ENCODE results near the gene GNL1.
A peak's percentile ranks its signal among the peaks of the same experiment; 100 is the strongest.

The GNL1 gene, protein sequence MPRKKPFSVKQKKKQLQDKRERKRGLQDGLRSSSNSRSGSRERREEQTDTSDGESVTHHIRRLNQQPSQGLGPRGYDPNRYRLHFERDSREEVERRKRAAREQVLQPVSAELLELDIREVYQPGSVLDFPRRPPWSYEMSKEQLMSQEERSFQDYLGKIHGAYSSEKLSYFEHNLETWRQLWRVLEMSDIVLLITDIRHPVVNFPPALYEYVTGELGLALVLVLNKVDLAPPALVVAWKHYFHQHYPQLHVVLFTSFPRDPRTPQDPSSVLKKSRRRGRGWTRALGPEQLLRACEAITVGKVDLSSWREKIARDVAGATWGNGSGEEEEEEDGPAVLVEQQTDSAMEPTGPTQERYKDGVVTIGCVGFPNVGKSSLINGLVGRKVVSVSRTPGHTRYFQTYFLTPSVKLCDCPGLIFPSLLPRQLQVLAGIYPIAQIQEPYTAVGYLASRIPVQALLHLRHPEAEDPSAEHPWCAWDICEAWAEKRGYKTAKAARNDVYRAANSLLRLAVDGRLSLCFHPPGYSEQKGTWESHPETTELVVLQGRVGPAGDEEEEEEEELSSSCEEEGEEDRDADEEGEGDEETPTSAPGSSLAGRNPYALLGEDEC

DNA sequence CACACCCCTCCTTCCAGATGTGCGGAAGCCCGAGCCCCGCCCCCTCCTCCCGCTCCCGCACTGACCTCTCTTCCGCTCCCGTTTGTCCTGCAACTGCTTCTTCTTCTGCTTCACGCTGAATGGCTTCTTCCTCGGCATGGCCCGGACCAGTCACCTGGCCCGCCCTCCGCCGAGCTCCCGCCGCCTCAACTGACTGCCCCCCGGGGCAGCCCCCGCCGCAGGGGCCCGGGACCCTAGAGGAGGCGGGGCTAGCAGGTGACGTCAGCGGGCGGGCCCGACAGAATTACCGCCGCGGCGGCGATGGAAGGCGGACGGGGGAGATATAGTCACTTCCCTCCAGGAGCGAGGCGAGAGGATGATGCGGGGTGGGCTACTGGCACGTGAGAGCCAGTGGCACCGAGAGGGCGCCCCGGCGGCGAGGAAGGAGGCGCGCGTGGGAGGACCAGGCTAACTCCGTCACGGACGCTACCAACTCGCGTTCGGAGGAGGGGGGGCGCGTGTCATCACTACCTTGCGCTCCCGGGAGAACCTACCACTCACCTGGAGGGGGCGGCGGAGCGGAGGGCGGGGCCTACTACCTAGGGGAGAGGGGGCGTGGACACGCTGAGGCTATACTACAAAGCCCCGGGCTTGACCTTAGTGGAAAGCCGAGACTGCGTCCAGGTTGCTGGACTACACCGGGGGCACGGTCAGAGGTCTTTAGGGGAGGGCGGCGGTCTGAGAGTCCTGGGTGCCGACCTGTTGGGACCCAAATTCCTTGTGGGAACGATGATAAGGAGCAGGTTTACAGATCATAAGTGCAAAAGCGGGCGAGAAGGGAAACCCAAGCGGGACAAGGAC is at the start of gene GNL1:
Gene GNL1 (minus strand): TSS at position 424 of the 840 bp plus-strand sequence. CDS start 286 bp downstream, at position 138.
- DNase-seq: peak; percentile 100

DNA sequence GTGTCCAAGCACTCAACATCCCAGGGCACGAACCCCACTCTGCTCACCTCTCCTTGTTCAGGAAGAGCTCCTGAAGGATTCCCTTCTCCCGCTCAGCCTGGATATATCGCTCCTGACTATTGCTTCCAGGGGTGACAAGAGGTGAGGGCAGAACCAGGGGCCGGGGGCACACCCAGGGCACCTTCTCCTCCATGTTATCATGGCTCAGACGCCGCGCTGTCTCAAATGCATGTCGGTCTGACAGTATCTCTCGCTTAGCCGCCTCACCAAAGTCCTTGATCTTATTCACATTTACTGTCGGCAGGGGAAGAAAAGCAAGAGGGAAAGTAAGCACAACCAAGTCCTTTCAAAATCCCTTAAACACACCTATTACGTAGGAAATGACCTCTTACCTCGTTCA is 47.7 kb upstream of the GNL1 start:
- no peak for DNase-seq

DNA sequence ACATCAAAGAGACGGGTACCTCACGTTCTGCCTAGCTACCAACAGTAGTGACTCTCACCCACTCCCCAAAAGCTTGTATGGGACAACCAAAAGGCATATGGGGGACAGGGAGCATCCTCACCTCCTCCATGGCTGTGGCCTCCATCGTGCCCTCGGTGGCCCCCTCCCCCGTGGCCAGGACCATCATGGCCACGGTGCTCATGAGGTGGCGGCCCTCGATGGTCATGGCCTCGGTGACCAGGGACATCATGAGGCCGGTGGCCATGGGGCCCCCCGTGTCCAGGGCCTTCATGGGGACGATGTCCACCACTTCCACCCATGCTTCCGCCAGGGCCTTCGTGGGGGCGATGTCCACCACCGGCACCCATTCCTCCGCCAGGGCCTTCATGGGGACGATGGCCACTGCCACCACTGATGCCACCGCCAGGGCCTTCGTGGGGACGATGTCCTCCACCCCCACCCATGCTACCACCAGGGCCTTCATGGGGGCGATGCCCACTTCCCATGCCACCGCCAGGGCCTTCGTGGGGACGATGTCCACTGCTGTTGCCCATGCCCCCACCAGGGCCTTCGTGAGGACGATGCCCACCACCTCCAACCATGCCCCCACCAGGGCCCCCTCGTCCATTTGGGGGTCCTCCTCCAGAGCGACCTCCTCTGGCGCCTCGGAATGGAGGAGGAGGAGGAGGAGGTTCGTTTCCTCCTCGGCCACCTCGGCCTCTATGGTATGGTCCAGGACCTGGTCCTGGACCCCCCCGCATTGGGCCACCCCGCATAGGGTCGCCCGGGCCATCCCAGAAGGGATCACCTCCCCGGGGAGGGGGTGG is 45.7 kb upstream of the GNL1 start:
- DNase-seq: no peak

DNA sequence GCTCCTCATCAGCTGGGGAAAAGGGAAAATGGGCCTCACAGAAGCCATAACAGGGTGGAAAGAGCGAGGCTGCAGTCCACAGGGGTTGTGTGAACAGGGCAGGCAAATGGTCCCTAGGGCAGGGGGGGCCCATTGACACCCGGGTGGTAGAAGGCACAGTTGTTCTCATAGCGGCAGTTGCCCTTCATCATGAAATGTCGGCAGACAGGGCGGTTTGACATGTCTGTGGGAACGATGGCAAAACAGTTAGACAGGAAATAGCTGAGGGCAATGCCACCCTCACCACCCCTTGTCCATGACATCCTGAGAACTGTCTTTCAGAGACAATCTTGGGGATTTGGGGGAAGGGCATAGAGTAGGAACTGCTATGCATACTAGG is 45.1 kb upstream of the GNL1 start:
- no peak for DNase-seq

DNA sequence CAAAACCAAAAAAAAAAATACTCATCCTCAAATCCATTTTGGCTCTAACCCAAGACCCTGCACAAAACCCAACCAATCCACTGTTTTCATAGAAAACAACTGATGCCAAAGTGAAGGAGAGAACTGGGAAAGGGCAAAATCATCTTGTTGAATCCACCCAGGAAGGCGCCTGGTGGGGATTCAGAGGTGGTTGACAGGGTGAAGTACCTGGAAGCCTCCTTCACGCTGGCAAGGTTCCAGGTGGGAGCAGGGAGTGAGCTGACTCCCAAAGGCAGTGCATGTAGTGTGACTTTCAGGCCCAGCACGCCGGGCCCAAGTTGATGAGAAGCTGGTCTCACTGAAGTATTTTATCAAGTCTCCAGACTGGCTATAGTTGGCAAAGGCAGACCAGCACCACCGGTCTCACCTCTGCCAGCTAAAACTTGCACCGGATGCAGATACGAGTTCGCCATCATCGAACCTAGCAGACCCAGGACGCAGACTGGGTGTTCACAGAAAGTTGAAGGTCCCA is 44.2 kb upstream of the GNL1 start:
- no peak for DNase-seq

DNA sequence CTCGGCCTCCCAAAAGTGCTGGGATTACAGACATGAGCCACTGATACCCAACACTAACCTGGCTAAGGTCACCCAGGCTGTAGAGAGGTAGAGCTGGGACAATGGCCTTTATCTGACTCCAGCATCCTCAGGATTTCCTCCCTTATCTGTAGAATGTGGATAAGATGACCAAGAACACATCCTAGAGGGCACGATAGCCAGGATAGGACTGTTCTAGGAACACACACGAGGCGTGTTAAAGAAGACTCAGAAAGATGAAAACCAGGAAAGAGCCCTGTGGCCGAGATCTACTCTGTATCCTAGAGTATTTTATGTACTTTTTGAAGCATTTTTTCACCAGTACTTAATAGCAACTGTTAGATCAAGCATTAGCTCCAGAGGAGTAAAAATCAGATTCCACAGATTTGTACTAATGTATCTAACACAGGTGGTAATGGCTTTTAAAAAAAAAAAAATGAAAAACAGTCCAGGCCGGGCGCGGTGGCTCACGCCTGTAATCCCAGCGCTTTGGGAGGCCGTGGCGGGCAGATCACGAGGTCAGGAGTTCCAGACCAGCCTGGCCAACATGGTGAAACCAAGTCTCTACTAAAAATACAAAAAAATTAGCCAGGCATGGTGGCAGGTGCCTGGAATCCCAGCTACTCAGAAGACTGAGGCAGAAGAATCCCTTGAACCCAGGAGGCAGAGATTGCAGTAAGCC is 43.5 kb upstream of the GNL1 start:
- no peak for DNase-seq

DNA sequence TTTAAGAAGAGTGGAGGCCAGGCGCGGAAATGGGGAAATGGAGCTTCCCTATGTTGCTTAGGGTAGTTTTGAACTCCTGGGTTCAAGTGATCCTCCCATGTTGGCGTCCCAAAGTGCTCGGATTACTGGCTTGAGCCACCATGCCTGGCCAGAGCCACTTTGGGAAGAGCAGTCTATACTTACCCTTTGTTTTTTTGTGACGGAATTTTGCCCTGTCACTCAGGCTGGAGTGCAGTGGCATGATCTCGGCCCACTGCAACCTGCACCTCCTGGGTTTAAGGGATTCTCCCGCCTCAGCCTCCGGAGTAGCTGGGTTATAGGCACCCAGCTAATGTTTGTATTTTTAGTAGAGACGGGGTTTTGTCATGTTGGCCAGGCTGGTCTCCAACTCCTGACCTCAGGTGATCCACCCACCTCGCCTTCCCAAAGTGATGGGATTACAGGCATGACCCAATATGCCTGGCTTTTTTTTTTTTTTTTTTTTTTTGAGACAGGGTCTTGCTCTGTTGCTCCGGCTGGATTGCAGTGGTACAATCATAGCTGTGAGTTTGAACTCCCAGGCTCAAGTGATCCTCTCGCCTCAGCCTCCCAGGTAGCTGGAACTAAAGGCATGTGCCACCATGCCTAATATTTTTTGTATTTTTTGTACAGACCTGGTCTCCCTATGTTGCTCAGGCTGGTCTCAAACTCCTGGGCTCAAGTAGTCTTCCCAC is 42.8 kb upstream of the GNL1 start:
- no peak for DNase-seq

DNA sequence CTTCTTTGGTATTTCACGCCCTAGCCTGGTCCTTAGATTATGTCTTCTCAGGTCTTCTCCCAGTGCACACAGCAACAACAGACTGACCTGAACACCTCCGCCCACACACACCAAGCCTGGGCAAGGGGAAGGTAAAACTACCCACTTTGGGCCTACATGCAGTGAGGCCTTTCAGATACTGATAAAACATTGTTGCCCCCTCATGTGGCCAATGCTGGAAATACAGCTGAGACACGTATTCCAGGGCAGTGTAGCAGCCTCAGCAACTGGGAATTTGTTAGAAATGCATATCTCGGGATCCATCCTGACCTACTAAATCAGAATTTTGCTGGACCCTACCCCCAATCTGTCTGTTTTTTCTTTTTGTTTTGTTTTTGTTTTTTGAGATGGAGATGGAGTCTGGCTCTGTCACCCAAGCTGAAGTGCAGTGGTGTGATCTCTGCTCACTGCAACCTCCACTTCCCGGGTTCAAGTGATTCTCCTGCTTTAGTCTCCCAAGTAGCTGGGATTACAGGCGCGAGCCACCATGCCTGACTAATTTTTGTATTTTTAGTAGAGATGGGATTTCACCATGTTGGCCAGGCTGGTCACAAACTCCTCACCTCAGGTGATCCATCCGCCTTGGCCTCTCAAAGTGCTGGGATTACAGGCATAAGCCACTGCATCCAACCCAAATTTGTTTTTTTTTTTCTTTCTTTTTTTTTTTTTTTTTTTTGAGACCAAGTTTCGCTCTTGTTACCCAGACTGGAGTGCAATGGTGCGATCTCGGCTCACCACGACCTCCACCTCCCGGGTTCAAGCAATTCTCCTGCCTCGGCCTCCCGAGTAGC is 41.2 kb upstream of the GNL1 start:
- DNase-seq: peak; percentile 92

DNA sequence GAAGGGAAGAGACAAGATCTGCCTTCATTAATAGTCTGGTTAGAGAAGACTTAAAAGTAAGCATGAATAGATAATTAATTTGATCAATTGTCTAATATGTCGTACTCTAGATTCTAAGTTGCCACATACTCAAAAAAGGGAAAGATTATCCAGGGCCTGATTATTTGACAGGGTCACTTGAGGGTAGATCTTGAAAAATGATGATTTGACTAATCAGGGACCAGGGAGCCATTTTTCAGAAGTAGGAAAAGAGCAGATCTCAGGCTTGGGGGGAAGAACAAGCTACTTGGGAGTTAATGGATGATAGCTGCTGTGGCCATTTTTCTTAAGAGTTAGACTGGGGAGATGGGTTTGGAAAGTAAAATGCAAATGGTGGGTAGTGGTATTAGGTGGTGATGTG is 36.0 kb upstream of the GNL1 start:
- no peak for DNase-seq

DNA sequence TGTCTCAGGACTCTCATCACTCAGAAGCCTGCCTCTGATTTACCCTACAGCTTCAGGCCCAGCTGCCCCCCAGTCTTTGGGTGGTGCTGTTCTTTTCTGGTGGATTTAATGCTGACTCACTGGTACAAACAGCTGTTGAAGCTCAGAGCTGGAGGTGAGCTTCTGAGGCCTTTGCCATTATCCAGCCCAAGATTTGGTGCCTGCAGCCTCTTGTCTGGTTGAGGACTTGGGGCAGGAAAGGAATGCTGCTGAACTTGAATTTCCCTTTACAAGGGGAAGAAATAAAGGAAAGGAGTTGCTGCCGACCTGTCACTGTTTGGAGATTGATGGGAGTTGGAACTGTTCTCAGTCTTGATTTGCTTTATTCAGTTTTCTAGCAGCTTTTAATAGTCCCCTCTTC is 34.7 kb upstream of the GNL1 start:
- no peak for DNase-seq

DNA sequence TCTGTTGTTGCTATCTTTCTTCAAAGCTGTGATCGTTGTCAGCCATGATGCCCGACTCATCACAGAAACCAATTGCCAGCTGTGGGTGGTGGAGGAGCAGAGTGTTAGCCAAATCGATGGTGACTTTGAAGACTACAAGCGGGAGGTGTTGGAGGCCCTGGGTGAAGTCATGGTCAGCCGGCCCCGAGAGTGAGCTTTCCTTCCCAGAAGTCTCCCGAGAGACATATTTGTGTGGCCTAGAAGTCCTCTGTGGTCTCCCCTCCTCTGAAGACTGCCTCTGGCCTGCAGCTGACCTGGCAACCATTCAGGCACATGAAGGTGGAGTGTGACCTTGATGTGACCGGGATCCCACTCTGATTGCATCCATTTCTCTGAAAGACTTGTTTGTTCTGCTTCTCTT is 34.2 kb upstream of the GNL1 start:
- no peak for DNase-seq

DNA sequence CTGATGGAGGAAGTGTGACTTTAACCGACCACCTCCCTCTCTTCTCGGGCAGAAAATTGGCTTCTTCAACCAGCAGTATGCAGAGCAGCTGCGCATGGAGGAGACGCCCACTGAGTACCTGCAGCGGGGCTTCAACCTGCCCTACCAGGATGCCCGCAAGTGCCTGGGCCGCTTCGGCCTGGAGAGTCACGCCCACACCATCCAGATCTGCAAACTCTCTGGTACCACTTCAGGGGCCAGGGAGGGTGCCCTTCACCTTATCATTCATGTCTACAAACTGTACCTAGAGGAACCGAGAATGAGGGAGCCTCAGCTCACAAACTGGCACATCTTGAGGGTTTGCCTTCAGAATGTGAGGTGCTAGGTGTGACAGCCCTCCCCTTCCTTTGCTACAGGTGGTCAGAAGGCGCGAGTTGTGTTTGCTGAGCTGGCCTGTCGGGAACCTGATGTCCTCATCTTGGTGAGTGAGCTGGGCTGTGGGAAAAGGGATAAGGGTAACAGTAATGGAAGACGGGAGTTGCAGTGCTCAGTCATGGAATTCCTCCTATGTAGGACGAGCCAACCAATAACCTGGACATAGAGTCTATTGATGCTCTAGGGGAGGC is 33.6 kb upstream of the GNL1 start:
- DNase-seq: no peak

DNA sequence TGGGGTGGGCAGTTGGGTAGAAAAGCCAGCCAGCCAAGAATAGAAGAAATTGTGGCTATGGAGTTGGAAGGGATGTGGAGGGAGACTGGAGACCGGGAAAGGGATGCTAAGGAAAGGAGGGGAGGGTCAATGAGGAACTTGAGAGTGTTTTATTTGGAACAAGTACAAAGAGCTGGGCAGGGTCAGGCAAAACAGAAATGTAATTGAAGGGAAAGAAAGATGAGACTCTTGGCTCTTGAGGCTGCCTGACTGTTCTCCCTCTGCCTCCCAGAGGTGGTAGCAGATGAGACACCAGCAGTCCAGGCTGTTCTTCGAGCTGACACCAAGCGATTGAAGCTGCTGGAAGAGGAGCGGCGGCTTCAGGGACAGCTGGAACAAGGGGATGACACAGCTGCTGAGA is 27.6 kb upstream of the GNL1 start:
- no peak for DNase-seq

DNA sequence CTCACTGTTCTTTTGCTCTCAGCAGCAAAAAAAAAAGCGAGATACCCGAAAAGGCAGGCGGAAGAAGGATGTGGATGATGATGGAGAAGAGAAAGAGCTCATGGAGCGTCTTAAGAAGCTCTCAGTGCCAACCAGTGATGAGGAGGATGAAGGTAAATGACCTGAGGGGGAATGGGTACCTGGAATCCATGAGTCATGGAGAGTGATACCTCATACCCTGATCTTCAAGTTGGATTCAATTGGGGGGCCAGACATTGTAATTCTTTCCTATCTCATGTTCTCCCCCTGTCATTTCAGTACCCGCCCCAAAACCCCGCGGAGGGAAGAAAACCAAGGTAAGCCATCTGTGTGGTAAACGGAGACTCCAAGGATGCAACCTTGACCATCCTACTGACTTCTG is 21.8 kb upstream of the GNL1 start:
- no peak for DNase-seq

DNA sequence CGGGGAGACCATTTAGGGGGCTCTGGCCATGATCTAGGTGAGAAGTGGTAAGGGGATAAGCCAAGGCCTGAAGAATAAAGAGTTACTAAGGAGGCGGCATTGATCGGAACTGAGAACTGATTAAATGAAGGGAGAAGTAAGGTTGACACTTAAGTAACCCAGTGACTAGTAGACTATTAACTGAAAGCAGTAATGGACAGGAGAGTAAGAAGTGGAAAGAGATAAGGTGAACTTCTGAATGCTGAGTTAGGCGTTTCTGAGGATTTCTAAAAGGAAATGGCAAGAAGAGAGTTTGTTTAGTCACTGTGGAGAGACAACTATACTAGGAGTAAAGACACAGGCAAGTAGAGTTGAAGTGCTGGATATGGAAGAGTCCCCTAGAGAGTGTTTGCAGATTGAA is 16.8 kb upstream of the GNL1 start:
- no peak for DNase-seq

DNA sequence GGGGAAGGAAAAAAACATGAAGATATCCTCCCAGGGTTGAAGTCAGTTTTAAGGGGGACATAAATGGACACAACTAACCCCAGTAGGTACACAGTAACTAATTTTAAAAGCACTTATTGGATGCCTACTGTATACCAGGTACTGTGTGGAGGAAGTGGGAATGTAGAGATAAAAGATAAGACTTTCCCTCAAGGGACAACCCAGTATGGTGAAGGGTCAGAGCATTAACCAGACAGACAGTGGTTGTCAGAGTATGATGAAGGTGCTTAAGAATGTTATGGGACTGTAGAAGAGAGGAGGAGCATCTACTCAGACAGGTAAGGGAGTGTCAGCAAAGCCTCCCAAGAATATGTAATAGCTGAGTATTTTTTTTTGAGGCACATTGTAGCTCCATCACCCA is 15.9 kb upstream of the GNL1 start:
- DNase-seq: no peak

DNA sequence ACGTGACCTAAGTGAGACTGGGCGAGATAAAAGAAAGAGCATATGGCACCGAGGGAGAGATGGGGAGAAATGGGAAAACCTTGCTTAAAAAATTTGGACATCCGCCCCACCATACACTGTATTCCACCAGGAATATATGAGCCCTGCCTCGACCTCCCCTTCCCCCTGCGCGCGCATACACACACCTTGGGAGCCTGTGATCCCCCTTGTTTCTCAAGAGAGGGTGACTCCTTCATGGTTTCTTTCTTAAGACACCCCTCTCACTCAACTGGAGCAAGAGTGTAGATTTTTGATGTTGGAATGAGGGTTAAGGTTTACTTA is 15.4 kb upstream of the GNL1 start:
- DNase-seq: no peak

DNA sequence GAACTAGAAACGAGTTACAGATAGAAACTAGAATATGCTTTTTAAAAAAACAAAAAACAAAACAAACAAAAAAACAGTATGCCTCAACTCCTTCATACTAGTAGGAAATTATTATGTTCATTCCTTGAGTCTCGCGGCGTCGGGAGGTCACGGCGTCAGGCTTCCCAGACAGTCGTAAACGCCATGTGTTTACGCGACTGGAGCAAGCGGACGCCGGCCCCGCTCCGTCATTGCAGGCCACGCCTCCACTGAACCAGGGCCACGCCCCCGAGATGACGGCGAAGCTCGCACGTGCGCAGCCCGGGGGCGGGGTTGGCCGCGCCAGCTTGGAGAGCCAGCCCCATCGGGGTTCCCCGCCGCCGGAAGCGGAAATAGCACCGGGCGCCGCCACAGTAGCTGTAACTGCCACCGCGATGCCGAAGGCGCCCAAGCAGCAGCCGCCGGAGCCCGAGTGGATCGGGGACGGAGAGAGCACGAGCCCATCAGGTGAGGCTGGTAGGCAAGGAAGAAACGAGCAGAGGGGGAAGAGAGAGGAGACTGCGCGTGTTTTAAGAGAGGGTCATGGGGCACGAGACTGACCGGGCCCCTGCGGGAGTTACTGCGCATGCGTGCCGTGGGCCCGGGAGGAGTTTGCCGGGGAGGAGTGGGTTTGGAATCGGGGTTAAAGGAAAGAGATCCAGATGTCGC is 14.9 kb upstream of the GNL1 start, which contains the start of gene ABCF1:
Gene ABCF1 (plus strand): TSS at position 368 of the 687 bp plus-strand sequence. CDS start 46 bp downstream, at position 414.
- peak; percentile 100 for DNase-seq

DNA sequence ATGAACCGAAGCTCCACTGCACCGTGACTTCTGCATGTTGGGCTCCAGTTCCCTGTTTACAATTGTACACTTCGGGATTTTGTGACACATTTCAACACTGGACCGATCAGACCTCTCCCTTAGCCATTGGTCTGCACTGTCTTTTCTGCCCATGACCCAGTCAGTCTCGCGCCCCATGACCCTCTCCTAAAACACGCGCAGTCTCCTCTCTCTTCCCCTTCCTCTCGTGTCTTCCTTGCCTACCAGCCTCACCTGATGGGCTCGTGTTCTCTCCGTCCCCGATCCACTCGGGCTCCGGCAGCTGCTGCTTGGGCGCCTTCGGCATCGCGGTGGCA is 14.4 kb upstream of the GNL1 start:
- no peak for DNase-seq

DNA sequence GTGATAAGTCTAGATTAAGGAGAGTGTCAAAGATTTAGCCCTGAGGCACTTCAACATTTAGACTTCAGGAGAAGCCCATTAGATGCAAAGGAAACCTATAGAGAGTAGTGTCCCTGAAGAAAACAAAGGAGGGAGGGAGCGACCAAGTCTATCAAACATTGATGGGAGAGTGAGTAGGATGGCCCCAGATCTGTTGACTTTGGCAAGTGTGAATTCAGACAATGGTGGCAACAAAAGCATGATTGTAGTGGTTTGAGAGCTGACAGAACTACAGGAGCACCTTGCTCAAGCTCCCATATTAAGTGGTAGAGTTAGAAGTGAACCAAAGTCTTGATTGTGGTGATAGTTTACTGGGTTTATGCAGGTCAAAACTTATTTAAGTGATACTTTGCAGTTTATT is 14.0 kb upstream of the GNL1 start:
- DNase-seq: no peak

Measured in activated CD8-positive, alpha-beta memory T cell treated with anti-CD3 and anti-CD28 coated beads for 24 hours (primary cell).